Hepatic stellate cell (primary cell): ENCODE results near the gene GLIPR1.
A peak's percentile ranks its signal among the peaks of the same experiment; 100 is the strongest.
"Not testable (repeated sequence)": the region's sequence is repeated elsewhere in the genome, so short reads cannot be mapped to it uniquely, and the experiment has no call there.

Experiments
- DNase-seq: peaks from one replicate; pipeline ENCODE4 v3.0.0; 2011; ENCODE audit warnings: low spot score

Gene GLIPR1

GRCh38 chr12:75480469-75480949 is at the start of gene GLIPR1:
TSS of gene GLIPR1 (plus strand) at chr12:75480755. CDS start at chr12:75480881, 126 bp downstream.
- DNase-seq = peak; percentile 66

GRCh38 chr12:75432924-75433323 is 47.6 kb upstream of the GLIPR1 start:
- DNase-seq = no peak

DNA sequence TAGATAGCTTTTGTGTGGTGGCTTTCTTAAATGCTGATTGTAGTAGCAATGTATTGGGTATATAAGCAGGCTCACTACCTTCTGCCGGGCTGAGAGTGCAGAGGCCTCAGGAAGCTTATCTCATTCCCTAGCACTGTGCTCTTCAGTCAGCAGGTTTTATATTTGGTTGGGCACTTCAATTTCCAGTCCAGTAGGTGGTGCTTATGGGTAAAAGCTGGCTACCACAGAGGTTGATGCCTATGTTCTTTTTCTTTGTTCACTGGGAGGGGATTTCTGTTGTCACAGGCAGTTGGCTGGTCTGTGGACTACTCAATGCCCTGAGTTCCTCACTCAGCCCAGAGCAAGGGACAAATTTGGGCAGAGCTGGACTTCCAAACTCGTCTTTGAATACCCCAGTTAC is 43.0 kb upstream of the GLIPR1 start:
- no peak for DNase-seq

- DNase-seq = no peak
These were observed 42.3 kb upstream of the GLIPR1 start for GRCh38 chr12:75438059-75438754.

GRCh38 chr12:75439048-75439447 is 41.5 kb upstream of the GLIPR1 start:
- DNase-seq = no peak

DNA sequence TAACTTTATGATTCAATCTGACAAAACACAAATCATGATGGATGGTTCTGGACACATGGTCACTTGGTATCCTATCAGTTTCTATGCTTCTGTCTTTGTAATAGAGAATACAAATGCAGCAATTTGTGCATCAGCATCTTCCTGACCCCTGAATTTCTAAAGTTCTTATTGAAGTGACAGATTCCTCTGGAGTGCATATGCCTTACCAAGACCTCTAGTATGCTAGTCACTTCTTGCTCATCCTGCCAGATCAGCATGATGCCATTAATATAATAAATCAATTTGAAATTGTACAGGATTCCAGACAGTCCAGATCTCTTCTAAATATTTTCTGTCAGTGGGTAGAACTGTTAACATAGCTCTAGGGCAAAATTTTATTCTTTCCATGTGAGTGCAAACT is 40.6 kb upstream of the GLIPR1 start:
- no peak for DNase-seq

DNA sequence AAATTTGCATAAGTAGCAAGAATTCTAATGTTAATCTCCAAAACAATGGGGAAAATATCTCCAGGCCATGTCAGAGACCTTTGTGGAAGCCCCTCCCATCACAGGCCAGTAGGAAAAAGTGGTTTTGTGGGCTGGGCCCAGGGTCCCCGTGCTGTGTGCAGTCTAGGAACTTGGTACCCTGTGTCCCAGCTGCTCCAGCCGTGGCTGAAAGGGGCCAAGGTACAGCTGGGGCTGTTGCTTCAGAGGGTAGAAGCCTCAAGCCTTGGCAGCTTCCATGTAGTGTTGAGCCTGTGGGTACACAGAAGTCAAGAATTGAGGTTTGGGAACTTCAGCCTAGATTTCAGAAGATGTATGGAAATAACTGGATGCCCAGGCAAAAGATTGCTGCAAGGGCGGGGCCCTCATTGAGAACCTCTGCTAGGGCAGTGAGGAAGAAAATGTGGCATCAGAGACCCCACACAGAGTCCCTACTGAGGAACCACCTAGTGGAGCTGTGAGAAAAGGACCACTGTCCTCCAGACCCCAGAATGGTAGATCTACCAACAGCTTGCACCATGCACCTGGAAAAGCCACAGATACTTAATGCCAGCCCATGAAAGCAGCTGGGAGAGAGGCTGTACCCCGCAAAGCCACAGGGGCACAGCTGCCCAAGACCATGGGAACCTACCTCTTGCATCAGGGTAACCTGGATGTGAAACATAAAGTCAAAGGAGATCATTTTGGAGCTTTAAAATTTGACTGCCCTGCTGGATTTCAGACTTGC is 38.7 kb upstream of the GLIPR1 start:
- not testable (repeated sequence) for DNase-seq

DNA sequence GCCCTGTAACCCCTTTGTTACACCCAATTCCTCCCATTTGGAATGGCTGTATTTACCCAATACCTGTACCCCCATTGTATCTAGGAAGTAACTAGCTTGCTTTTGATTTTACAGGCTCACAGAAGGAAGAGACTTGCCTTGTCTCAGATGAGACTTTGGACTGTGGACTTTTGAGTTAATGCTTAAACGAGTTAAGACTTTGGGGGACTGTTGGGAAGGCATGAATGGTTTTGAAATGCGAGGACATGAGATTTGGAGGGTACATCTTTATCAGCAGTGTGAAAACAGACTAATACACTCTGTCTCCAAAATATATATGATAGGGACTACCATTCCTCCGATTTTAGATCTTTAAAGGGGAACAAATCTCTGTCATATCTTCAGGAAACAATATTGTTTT is 38.1 kb upstream of the GLIPR1 start:
- DNase-seq = not testable (repeated sequence)

DNA sequence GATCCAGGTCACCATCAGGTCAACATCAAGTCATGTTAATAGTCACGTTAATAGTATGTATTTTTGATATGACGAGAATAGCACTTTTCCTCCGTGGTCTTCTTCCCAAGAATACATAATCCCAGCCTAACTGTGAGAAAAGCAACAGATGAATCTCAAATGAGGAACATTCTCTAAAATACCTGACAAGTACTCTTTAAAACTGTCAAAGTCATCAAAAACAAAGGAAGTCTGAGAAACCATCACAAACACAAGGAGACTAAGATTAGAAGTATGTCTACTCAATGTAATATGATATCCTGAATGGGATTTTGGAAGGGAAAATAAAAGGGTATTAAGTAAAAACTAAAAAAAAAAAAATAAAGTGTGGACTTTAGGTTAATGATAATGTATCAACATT is 36.8 kb upstream of the GLIPR1 start:
- no peak for DNase-seq

DNA sequence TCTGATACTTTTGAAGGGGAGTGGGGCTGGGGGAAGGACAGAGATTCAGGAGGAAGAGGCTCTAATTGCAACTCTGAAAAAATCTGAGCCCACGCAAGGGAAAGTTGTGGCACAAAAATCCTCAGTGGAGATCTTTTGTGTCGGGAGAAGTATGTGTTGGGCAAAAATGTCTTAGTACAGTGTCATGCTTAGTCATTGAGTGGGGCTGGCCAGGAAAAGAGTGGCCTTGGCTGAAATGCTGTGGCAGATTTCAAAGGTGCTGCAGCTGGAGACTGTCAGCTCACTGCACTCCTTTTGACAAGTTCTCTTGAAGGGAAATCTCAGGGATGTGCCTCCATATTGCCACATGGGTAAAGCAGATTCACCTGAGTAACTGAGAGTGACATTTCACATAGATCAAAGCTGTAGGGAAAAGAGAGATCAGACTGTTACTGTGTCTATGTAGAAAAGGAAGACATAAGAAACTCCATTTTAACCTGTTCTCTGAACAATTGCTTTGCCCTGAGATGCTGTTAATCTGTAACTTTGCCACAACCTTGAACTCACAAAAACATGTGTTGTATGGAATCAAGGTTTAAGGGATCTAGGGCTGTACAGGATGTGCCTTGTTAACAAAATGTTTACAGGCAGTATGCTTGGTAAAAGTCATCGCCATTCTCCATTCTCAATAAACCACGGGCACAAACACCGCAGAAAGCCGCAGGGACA is 36.0 kb upstream of the GLIPR1 start:
- DNase-seq = peak; percentile 39

DNA sequence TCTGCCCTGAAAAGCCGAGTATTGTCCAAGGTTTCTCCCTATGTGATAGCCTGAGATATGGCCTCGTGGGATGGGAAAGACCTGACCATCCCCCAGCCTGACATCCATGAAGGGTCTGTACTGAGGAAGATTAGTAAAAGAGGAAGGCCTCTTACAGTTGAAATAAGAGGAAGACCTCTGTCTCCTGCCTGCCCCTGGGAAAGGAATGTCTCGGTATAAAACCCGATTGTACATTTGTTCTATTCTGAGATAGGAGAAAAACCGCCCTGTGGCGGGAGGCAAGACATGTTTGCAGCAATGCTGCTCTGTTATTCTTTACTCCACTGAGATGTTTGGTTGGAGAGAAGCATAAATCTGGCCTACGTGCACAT is 35.4 kb upstream of the GLIPR1 start:
- DNase-seq = not testable (repeated sequence)

DNA sequence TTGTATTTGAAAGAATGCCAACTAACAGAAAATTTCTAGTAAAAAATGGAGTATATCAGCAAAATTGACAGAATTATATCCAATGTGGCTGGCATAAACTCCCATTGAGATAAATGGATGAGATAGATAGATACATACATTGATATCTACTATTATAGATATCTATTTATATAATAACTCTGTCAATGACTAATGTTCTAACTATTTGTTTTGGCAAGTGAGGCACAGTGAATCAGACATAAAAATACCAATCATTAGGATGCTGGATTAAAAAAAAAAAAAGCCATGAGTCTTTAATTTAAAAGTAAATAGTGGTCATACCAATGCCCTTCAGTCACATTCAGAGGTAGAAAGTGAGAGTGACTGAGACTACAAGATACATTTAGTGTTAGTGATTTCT is 33.7 kb upstream of the GLIPR1 start:
- DNase-seq = peak; percentile 30

DNA sequence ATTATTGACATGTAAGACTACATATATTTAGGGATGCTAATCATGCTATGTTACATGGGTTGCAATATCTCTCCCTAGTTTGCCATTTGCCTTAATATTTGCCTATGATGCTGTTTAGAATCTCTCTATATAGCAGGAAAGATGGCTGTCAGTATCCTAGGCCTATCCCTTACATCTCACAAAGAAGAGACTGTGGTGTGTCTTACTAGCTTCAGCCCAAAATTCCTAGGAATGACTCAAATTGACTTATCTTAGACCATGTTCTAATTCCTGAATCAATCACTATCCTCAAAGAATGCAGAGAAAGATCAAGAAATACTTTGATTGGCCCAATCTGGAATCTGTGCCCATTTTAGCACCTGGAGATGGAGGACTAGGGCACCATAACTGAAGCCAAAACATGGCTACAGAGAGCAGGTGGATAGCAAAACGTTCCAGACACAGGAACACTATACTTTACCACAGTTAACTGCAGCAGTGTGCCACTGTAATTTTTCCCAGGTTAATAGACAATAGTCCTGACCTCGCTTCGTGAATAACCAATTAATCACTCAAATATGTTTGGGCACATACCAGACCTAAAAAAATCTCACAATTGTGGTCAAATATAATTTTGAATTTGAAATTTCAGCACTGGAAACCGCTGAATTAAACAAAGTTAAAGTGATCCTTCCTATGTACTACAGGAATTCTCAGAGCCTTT is 32.7 kb upstream of the GLIPR1 start:
- no peak for DNase-seq

- DNase-seq = no peak
These were observed 27.8 kb upstream of the GLIPR1 start for GRCh38 chr12:75452675-75453330.

DNA sequence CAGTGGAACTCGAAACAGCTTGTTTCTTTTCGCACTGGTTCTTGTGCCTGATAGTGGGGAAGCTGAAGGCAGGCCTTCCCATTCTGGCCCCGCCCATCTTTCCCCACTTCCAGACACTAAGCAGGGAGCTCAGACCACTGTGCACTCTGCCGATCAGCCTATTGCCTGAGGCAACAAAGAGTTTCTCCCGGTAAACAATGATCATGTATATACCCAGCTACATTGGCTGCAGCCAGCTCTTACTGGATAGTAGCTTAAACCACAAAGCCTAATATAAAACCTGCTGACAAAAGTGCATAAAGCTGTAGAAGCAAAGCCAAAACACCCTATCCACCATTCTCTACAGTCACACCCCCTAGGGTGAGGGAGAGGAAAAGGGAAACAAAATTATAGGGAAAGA is 24.7 kb upstream of the GLIPR1 start:
- DNase-seq = no peak

DNA sequence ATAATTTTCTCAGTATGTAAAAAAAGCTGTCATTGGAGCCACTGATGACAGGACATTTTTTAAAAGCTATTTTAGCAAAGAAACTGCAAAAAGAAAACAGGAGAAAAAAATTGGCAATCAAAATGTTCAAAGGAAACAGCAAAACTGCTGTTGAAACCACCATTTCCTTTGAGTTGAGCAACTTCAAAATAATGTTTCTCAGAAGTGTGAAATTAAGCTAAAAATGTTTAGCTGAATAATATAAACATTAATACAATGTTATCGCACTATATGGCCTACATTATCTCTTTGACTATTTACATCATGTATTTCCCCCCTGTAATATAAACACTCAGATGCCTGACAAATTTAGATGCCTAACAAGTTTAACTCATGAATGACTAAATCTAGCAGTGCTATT is 23.4 kb upstream of the GLIPR1 start:
- DNase-seq = no peak

GRCh38 chr12:75457866-75458265 is 22.7 kb upstream of the GLIPR1 start:
- DNase-seq = not testable (repeated sequence)

DNA sequence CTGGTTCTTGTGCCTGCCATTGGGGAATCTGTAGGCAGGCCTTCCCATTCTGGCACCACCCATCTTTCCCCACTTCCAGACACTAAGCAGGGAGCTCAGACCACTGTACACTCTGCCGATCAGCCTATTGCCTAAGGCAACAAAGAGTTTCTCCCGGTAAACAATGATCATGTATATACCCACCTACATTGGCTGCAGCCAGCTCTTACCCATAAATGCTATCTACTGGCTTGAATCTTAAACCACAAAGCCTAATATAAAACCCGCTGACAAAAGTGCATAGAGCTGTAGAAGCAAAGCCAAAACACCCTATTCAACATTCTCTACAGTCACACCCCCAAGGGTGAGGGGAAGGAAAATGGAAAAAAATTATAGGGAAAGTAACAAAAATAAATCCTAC is 20.8 kb upstream of the GLIPR1 start:
- no peak for DNase-seq

GRCh38 chr12:75460204-75460603 is 20.4 kb upstream of the GLIPR1 start:
- no peak for DNase-seq

DNA sequence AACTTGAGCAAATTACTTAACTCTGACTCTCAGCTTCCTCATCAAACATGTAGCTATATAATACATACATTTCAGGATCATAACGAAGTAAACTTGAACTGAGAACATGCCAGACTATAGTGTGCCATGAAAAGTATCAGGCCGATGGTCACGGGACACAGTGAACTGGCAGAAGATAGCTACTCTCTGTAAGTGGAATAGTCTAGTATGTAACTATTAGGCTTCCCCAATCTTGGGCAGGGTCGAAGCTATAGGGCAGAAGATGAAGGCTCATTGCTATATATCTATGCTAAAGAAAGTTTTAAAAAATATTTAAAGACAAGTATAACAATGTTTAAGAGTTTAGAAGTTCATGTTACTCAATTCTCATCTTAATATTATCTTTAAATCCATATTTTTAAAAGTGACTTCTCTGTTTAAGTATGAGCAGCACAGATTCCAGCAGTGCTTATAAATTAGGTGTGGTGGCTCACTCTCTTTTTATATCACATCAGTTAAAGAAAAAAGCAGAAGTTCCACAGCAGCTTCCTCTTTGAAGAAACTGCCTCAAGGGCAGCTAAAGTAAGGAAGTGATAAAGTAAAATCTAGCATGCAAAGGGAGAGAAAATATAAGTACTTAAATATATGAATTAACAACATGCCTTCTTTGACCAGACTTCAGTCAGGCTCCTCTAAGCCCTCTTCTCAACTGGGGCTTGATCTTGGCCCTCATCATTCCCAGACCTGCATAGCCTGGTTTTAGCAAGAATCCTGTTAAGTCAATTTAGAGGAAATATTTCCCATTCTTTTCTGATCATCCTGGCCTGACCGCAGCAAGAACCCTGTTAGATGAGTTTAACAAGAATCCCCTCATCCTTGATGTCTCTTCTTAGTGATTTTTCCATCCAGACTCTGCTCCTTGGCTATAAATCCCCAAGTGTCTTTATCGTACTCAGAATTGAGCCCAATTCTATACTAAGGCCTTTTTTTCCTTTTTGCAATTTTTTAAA is 8.4 kb upstream of the GLIPR1 start:
- DNase-seq = no peak

GRCh38 chr12:75474116-75474515 is 6.4 kb upstream of the GLIPR1 start:
- no peak for DNase-seq
